Parathyroid adenoma (tissue), 2 donors: Measurements from ENCODE around the gene ZNF23.

Experiments
- H2AFZ ChIP-seq: fragments of 300-600 bp; sonication (generic); one replicate; pipeline ENCODE4 v1.7.0; 2017; ENCODE audit warnings: antibody characterized with exemption, mild to moderate bottlenecking
- H3K27ac ChIP-seq: fragments of 300-600 bp; sonication (generic); one replicate; pipeline ENCODE4 v1.7.0; 2017
- H3K27me3 ChIP-seq: fragments of 300-600 bp; sonication (generic); one replicate; pipeline ENCODE4 v1.7.0; 2017; ENCODE audit warnings: low read length; ENCODE audit not compliant: control insufficient read depth, insufficient read depth
- H3K36me3 ChIP-seq: fragments of 300-600 bp; sonication (generic); one replicate; pipeline ENCODE4 v1.7.0; 2017; ENCODE audit warnings: low read length; ENCODE audit not compliant: control insufficient read depth, insufficient read depth
- H3K4me1 ChIP-seq: fragments of 300-600 bp; sonication (generic); one replicate; pipeline ENCODE4 v1.7.0; 2017; ENCODE audit warnings: control low read depth
- H3K4me2 ChIP-seq: fragments of 300-600 bp; sonication (generic); one replicate; pipeline ENCODE4 v1.7.0; 2017; ENCODE audit warnings: low read length
- H3K4me3 ChIP-seq: fragments of 300-600 bp; sonication (generic); one replicate; pipeline ENCODE4 v1.7.0; 2017; ENCODE audit warnings: low read depth, low read length
- H3K79me2 ChIP-seq: fragments of 300-600 bp; sonication (generic); one replicate; pipeline ENCODE4 v1.7.0; 2017; ENCODE audit warnings: control low read depth
- H3K9ac ChIP-seq: fragments of 300-600 bp; sonication (generic); one replicate; pipeline ENCODE4 v1.7.0; 2017; ENCODE audit warnings: mild to moderate bottlenecking
- H3K9me3 ChIP-seq: fragments of 300-600 bp; sonication (generic); one replicate; pipeline ENCODE4 v1.7.0; 2017; ENCODE audit warnings: low read length; ENCODE audit not compliant: control insufficient read depth
- TF ChIP-seq, protein P1 (sequence below): fragments of 300-600 bp; sonication (generic); IDR thresholded peaks from one replicate; pipeline ENCODE4 v1.7.0; 2017; ENCODE audit warnings: antibody characterized with exemption, mild to moderate bottlenecking
- donor health status: primary hyperparathyroidism.

Gene ZNF23

DNA sequence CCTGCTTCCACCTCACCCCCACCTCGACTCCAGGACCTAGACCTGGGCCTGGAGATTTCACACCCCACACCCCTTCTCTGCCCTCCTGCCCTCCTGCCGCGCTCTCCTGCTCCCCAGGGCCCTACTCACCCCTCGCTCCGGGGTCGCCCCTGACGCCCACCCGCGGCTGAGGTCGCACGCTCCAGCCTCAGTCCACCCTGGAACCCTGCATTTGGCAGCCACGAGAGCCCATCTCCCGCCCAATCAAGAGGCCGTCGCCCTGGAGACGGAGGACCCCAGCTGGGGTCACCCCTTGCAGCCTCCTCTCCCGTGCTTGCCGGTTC, 36.3 kb downstream of the ZNF23 start:
- Histone ChIP-seq H3K4me1 (peaks cover 10% of the 10 kb centered on the region), H3K79me2 (no peaks in the 10 kb centered on the region), H2AFZ (peak overlapping the region; percentile 70), H3K36me3 (no peaks in the 10 kb centered on the region), H3K4me3 (no peak overlapping the region), H3K9ac (no peak overlapping the region), H3K27me3 (no peaks in the 10 kb centered on the region), H3K27ac (no peak overlapping the region), H3K4me2 (no peak overlapping the region), H3K9me3 (no peaks in the 10 kb centered on the region)
- TF ChIP-seq, protein P1, sequence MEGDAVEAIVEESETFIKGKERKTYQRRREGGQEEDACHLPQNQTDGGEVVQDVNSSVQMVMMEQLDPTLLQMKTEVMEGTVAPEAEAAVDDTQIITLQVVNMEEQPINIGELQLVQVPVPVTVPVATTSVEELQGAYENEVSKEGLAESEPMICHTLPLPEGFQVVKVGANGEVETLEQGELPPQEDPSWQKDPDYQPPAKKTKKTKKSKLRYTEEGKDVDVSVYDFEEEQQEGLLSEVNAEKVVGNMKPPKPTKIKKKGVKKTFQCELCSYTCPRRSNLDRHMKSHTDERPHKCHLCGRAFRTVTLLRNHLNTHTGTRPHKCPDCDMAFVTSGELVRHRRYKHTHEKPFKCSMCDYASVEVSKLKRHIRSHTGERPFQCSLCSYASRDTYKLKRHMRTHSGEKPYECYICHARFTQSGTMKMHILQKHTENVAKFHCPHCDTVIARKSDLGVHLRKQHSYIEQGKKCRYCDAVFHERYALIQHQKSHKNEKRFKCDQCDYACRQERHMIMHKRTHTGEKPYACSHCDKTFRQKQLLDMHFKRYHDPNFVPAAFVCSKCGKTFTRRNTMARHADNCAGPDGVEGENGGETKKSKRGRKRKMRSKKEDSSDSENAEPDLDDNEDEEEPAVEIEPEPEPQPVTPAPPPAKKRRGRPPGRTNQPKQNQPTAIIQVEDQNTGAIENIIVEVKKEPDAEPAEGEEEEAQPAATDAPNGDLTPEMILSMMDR, result no peak

DNA sequence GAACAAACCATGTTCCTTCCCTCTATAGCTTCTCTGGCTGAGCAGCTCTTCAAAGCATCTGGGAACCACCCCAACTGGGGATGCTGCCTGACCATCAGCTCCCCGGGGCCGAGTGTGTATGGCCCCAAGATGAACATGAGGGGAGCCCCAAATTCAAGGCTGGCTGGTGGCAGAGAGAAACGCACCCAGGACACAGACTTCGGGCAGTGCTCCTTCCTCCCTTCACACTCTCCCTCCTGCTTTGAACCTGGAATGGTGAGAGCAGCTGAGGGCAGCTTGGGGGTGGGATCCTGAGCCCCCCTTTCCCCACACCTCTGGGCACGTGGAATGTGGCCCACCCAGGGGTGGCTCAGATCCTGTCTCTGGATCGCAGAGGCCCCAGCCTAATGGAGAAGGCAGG, 37.4 kb downstream of the ZNF23 start:
- H3K4me1 ChIP-seq, result no peaks in the 10 kb centered on the region
- H3K9me3 ChIP-seq, result no peaks in the 10 kb centered on the region
- TF ChIP-seq, protein P1, result no peak
- H2AFZ ChIP-seq, result no peak overlapping the region
- no peak overlapping the region for H3K9ac ChIP-seq
- H3K27me3 ChIP-seq, result no peaks in the 10 kb centered on the region
- no peaks in the 10 kb centered on the region for H3K36me3 ChIP-seq
- no peak overlapping the region for H3K27ac ChIP-seq
- H3K4me2 ChIP-seq, result no peak overlapping the region
- no peaks in the 10 kb centered on the region for H3K79me2 ChIP-seq
- H3K4me3 ChIP-seq, result no peak overlapping the region

DNA sequence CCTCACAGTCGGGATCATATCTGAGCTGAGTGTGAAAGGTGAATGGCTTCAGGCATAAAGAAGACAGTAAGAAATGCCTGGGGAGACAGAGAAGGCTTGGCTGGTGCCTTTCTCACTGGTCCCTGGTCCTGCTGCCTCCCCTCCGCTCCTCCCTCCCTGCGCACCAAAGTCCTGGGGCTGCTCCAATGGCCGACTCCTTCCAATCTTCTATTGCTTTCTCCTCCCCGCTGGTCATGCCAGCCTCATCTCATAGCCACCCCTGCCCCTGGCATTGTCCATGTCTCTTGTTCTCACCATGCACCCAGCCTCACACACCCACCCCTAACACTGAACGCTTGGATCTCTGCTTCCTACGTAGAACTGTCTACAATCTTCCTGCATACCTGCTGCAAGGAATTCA, 38.2 kb downstream of the ZNF23 start:
- H3K4me1 ChIP-seq, result no peaks in the 10 kb centered on the region
- no peak overlapping the region for H3K27ac ChIP-seq
- TF ChIP-seq, protein P1, result no peak
- no peaks in the 10 kb centered on the region for H3K9me3 ChIP-seq
- no peak overlapping the region for H3K4me3 ChIP-seq
- no peaks in the 10 kb centered on the region for H3K79me2 ChIP-seq
- no peak overlapping the region for H2AFZ ChIP-seq
- no peaks in the 10 kb centered on the region for H3K36me3 ChIP-seq
- no peak overlapping the region for H3K9ac ChIP-seq
- H3K4me2 ChIP-seq, result no peak overlapping the region
- H3K27me3 ChIP-seq, result no peaks in the 10 kb centered on the region

DNA sequence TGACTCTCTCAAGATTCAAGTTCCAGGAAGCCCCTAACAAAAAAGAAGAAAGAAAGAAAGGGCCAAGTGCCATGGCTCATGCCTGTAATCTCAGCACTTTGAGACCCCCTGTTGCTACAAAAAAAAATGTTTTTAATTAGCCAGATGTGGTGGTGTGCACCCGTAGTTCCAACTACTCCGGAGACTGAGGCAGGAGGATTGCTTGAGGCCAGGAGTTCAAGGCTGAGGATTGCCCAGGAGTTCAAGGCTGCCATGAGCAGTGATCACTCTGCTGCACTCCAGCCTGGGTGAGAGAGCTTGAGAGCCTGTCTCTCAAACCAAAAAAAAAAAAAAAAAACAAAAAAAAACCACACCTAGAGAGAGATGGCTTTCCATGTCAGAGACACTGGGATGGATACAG, 39.0 kb downstream of the ZNF23 start:
- Histone ChIP-seq H3K9me3 (no peaks in the 10 kb centered on the region), H3K36me3 (no peaks in the 10 kb centered on the region), H3K27me3 (no peaks in the 10 kb centered on the region), H3K4me3 (no peak overlapping the region), H3K79me2 (no peaks in the 10 kb centered on the region), H2AFZ (no peak overlapping the region), H3K4me2 (no peak overlapping the region), H3K27ac (no peak overlapping the region), H3K4me1 (no peaks in the 10 kb centered on the region), H3K9ac (no peak overlapping the region)
- TF ChIP-seq, protein P1, result no peak

DNA sequence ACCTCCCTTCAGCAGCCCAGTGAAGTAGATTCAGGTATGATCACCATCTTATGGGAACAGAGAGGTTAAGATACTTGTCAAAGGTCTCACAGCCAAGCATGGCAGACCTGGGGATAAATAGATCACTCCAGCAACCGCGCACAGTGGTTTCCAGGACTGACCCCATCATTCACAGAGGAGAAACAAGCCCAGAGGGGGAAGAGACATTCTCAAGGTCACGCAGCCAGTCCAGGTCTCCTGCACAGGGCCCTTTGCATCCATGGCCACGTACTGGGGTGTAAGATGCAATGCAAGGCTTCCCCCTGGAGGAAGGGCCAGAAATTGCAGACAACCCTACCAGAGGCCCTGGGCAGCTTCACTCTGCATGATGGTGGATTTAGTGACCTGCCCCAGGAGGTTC, 40.1 kb downstream of the ZNF23 start:
- H3K4me2 ChIP-seq, result no peak overlapping the region
- no peak overlapping the region for H3K9ac ChIP-seq
- TF ChIP-seq, protein P1, result peak; percentile 47
- no peaks in the 10 kb centered on the region for H3K27me3 ChIP-seq
- no peak overlapping the region for H3K27ac ChIP-seq
- no peak overlapping the region for H3K4me3 ChIP-seq
- no peaks in the 10 kb centered on the region for H3K79me2 ChIP-seq
- no peaks in the 10 kb centered on the region for H3K4me1 ChIP-seq
- H2AFZ ChIP-seq, result peak overlapping the region; percentile 25
- H3K36me3 ChIP-seq, result no peaks in the 10 kb centered on the region
- no peaks in the 10 kb centered on the region for H3K9me3 ChIP-seq
